ENCODE results near the gene EDN2.

EDN2 gene

DNA sequence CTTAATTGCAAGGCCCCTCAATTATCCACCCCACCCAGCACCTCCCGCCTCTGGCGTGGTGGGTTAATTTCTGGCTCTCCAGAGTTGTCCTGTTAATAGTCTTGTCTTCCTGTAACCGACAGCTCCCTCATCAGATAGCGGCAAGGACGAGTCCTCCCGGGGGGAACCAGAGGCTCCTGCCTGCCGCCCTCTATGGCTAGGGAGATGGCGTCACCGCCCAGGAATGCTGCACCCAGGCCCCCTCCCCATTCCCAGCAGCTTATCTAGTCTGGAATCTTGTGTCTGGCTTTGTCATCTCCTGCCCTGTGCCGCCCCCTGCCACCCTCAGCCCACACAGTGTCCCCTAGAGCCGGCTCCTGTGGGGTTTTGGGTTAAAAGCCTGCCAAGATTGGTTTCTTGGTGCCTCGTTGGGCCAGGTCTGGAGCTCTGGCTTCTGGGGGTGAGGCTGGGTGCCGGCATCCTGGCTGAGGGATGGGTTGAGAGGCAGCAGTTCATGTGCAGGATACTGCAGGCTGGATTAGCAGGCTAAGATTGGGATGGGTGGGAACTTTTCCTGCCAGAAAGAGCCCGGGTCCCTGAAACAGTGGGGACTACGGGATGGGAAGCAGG lies 48.8 kb downstream of the EDN2 start:
- no peak for DNase-seq

DNA sequence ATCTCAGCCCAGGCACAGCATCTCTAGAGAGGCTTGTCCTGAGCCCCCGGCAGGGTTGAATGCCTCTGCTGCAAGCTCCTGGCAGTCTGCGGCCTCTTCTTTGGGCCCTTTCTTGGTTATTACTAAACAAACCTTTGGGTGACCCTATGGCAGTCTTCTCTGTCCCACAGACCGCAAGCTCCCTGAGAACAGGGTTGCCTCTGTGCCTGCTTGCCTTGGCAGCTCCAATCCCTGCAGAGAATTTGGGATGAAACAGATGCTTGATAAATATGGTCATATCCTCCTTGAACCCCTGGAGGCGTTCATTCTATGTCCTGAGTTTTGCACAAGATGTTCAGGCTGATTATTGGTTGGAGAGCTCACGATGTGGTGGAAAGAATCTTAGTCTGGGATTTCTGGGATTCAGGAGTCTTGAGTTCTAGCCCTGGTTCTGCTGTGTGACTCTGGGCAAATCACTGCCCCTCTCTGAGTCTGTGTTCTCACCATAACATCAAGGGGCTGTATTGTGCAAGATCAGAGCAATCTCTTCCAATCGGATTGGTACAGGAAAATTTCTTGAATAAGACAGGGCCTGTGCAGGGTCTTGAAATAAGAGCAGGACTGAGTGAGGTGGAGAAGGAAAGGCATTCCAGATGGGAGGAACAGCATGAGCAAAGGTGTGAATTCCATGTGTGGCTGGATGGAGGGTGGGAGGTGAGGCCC lies 49.6 kb downstream of the EDN2 start:
- no peak for DNase-seq

DNA sequence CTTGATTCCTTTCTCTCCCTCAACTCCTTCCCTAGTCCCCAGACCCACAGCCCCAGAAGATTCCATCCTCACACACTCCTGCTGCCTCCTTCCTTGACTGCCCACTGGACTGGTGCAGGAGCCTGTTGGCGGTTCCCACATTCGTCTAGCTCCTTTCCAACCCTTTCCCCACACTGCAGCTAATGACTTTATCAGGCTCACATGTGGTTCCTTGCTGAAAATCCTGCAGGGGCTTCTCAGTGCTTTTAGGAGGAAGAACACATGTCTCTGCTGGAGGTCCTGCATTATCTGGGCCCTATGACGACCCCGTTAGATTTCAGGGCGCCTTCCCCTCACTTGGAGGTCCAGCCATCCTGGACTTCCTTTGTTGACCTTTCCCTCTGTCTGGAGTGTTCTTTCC lies 50.2 kb downstream of the EDN2 start:
- no peak for DNase-seq

DNA sequence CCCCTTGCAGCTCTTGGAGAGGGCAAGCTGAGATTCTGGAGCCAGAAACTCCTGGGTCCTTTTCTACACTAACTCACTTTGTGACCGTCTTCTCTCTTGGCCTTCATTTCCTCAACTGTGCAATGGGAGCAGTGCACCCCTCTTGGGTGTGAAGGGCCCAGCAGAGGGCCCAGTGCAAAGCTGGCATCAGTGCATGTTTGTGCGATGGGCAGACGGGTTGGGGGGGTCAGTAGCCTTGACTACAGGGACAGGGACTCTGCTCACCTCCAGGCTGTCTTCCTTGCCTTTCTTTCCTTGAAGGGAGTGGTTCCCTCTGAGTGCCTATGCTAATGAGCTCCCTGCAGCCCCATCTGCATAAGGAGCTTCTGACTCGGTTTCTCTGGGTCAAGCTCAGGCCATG lies 51.0 kb downstream of the EDN2 start:
- no peak for DNase-seq

DNA sequence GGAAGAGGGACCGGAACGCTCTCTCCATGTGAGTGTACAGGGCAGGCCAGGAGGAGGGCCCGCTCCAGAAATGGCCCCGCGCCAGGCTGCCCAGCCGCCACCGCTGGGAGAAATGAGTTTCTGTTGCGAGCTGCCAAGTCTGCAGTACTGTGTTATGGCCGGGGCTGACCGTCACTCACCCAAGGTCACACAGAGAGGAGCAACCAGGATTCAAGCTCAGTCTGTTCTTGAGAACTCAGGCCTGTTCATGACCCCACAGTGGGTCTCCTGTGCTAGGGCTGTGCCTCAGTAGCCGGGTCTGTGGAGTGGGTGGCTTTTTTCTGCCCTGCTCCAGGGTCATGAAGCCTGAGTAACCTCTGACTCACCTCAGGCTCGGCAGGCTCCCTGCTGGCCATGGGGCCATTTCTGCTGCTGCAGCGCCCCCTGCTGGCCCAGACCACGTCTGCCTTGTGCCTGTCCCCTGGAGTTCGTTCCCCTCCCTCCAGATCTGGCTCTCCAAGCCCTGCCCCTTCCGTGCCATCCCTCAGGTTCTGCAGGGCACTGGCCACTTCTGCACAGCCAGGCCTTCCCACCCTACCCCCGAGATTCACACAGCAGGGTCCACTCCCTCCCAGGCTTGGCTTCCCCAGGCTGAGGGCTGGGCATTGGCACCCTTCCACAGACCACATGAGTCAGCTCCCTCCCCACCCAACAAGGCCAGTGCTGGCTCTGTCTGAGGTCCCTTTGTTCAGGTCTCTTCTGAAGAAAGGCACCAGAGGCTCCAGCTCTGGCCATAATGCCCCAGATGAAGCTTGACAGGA lies 51.8 kb downstream of the EDN2 start:
- peak; percentile 93 for DNase-seq

DNA sequence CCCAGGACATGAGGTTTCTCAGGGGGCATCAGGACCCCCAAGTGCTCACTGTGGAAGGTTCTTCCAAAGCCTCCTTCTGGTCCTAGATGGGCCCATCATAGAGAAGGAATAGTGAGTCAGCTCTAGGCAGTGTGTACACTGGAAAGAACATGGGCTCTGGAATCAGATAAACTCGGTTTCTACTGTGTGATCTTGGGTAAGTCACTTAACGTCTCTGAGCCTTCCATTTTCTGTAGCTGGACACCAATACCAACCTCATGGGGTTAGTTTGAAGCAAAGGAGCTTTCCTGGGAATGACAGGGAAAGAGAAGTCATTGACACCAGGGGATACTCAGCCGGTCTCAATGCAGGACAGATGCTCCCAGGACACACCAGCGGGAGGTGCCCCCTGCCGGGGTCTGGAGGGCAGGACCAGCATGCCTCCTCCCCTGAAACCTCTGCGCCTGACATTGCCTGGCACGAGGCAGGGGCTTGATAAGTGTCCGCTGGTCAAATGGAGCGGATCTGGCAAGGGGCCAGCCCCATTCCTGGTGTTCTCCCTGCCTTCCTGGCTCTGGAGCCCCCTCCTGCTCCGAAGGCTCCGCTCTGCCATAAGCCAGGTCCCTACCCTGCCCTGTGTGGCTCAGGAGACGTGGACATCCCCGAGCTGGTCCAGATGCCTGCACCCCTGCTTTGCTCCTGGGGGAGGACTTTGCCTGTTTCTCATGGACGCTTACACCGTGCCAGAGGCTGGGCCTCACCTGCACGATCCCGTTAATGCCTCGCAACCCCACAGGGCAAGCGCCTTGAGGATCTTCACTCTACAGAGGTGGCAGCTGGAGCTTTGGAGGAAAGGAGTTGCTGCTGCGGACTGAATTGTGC lies 52.8 kb downstream of the EDN2 start:
- no peak for DNase-seq

DNA sequence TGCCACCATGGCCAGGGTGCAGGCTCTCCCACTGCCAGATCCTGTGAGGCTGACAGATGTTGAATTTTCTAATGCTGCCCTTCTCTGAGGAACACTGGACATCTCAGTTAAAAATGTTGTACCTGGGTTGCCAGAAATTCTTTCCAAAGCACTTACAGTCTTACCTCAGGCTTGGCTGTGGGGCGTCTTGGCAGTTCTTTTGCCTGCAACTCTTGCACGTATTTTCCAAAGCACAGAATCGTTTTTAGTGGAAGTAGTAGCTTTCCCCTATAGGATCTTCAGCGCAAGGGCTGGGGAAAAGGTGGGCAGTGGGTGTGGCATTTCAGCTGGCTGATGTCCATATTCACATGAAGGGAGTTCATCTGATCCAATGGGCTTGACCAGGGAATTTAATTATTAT lies 53.9 kb downstream of the EDN2 start:
- no peak for DNase-seq

DNA sequence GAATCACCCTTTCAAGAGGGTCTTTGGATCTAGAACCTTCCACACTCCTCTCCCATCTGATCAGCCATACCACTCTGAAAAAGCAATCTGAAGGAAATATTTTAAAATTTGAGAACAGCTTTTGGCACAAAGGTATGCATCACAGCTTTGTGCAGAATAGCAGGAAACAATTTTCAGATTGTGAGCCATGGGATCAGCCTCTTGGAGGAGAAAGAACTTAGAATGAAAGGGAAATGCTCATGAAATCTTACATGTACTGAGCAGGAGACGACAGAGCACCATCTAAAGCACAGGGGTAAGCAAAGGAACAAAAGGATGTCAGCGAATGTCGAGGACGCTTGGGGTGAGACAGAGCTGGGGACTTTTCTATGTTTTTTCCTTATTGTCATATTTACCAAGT lies 54.4 kb downstream of the EDN2 start:
- no peak for DNase-seq

DNA sequence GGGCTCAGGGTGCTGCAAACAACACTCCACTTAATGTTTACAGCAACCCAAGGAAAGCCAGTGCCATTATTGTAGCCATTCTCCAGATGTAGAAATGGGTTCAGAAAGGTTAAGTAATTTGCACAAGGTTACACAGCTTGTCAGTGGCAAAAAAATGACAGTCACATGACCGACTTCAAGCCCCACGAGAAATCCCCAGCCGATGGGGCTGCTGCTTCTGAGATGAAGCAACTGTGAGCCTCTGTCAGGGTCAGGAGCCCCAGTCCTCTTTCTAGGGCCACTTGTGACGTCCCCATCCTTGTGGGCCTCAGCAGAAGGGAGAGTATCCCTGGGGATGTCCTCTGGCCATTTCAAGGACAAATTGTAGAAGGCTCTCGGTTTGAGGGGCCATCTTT lies 54.8 kb downstream of the EDN2 start:
- DNase-seq: no peak
